Panc1 (cell line): ENCODE data around the gene ANKRD23. TPM values are rescaled to one million over a fixed set of nuclear protein-coding genes. Genes with fewer than 3 reads are reported as not detected.

Experiments used
- ATAC-seq: fragments of 200-7000 bp; cut with Tn5 transposase; 2 replicates; pipeline ENCODE4 v1.9.1; 2020; ENCODE audit warnings: mild to moderate bottlenecking, moderate library complexity
- BruUV-seq: library from RNA; stranded (reverse); fragments of 400-500 nt; replicated peaks from 2 replicates; lab custom pipeline; 2021; lab: Mats Ljungman, UMichigan
- CTCF ChIA-PET: fragments of 300-600 bp; sonication (Branson Sonifier 250); formaldehyde crosslinking; loops from one replicate; lab custom pipeline; 2022; ENCODE audit warnings: antibody characterized with exemption; lab: Charles Lee
- POLR2A ChIA-PET: fragments of 300-600 bp; sonication (Branson Sonifier 250); formaldehyde crosslinking; loops from one replicate; lab custom pipeline; 2022; ENCODE audit warnings: antibody characterized with exemption; lab: Charles Lee
- DNase-seq: peaks from one replicate; pipeline ENCODE4 v3.0.0-alpha.2; 2010; ENCODE audit warnings: low read depth, low spot score
- H3K27ac ChIP-seq: 2 replicates; pipeline ENCODE4 v1.5.1; 2011; ENCODE audit warnings: mild to moderate bottlenecking, low read length, inconsistent platforms
- H3K27me3 ChIP-seq: fragments of 200-500 bp; sonication (Bioruptor generic); 2 replicates; pipeline ENCODE4 v1.6.0; 2014; ENCODE audit warnings: low read length, inconsistent platforms; ENCODE audit not compliant: control insufficient read depth, insufficient read depth
- H3K36me3 ChIP-seq: fragments of 200-500 bp; sonication (Bioruptor generic); 2 replicates; pipeline ENCODE4 v1.5.1; 2014; ENCODE audit warnings: inconsistent platforms, mild to moderate bottlenecking, low read length, moderate library complexity; ENCODE audit not compliant: control insufficient read depth, insufficient read depth
- H3K4me1 ChIP-seq: 2 replicates; pipeline ENCODE4 v1.5.1; 2011; ENCODE audit warnings: inconsistent platforms, mild to moderate bottlenecking, low read length, moderate library complexity; ENCODE audit not compliant: control insufficient read depth, insufficient read depth
- H3K4me3 ChIP-seq, 2 experiments: 2 replicates each; pipeline ENCODE4 v1.5.1; 2011 to 2012; ENCODE audit warnings: low read depth in 2 of 2, low read length in 2 of 2, mild to moderate bottlenecking in 2 of 2, inconsistent platforms in 1 of 2, moderate library complexity in 1 of 2
- H3K9me3 ChIP-seq: fragments of 200-500 bp; sonication (Bioruptor generic); 2 replicates; pipeline ENCODE4 v1.5.1; 2014; ENCODE audit warnings: low read depth, mild to moderate bottlenecking, inconsistent platforms, low read length, moderate library complexity; ENCODE audit not compliant: control insufficient read depth, insufficient read depth
- POLR2AphosphoS5 ChIP-seq: IDR thresholded peaks from 2 replicates; pipeline ENCODE4 v1.6.1; 2012; ENCODE audit warnings: mild to moderate bottlenecking, low read depth, low read length, moderate library complexity
- SIN3A ChIP-seq: IDR thresholded peaks from 2 replicates; pipeline ENCODE4 v1.6.1; 2012; ENCODE audit warnings: low read depth, mild to moderate bottlenecking, low read length, moderate library complexity, borderline replicate concordance; ENCODE audit not compliant: insufficient read depth
- TCF7L2 ChIP-seq: IDR thresholded peaks from 2 replicates; pipeline ENCODE4 v1.6.1; 2011; ENCODE audit warnings: mild to moderate bottlenecking, low read depth, low read length, inconsistent platforms
- in situ Hi-C: cut with HindIII; loops from 2 replicates; pipeline ENCODE4 v1.10.0; 2016; ENCODE audit warnings: low sequenced_read_pairs, low pct_unique_long_range_greater_than_20kb
- intact Hi-C: fragments of 100-400 bp; cut with micrococcal nuclease; formaldehyde crosslinking; loops from one replicate; pipeline ENCODE4 v1.10.0; 2022; ENCODE audit not compliant: unreplicated experiment
- total RNA-seq: library from RNA; stranded (reverse); gene quantifications from one replicate; pipeline ENCODE4 v1.2.1, GENCODE V29; 2021; ENCODE audit not compliant: unreplicated experiment
- TF ChIP-seq, protein P1 (sequence below), 2 experiments: IDR thresholded peaks; 2 replicates each; pipeline ENCODE4 v1.6.1; 2011 to 2012; ENCODE audit warnings: low read depth in 2 of 2, control low read depth in 1 of 2, low read length in 1 of 2, mild to moderate bottlenecking in 1 of 2, moderate library complexity in 1 of 2; ENCODE audit not compliant: insufficient read depth in 1 of 2
- TF ChIP-seq, protein P2 (sequence below): fragments of 450-650 bp; IDR thresholded peaks from 2 replicates; pipeline ENCODE4 v1.5.1; 2017; ENCODE audit warnings: mild to moderate bottlenecking

ANKRD23 gene
- total RNA-seq, 1 experiment from 2014 or later = 3.2 TPM

DNA sequence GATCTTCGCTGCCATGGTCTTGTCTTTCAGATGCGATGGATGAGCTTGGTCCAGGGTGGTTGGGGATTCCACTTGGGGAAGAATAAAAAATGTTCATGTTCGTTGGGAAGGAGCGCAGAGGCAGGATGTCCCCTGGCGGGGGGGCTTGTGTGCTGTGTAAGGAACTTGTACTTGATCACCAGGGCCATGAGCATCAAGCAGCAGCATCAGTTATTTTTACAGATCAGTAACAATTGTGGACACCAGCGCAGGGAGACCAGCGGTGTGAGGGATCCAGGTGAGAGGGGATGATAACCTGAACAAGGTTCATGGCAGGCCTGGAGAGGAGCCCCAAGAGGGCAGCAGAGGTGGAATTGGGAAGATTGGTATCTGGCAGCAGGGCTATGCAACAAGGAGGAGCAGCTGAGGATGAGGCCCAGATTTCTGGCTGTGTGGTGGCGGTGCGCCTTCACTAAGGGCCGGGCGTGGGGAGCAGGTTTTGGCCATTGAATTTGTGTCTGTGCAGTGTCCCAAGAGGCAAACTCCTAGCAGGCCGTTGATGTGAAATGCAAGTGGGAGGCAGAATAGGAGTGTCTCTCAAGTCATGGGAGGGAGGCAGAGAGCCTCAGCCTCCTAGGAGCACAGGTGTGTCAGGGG lies 23.8 kb downstream of the ANKRD23 start:
- BruUV-seq = no TSS peak

DNA sequence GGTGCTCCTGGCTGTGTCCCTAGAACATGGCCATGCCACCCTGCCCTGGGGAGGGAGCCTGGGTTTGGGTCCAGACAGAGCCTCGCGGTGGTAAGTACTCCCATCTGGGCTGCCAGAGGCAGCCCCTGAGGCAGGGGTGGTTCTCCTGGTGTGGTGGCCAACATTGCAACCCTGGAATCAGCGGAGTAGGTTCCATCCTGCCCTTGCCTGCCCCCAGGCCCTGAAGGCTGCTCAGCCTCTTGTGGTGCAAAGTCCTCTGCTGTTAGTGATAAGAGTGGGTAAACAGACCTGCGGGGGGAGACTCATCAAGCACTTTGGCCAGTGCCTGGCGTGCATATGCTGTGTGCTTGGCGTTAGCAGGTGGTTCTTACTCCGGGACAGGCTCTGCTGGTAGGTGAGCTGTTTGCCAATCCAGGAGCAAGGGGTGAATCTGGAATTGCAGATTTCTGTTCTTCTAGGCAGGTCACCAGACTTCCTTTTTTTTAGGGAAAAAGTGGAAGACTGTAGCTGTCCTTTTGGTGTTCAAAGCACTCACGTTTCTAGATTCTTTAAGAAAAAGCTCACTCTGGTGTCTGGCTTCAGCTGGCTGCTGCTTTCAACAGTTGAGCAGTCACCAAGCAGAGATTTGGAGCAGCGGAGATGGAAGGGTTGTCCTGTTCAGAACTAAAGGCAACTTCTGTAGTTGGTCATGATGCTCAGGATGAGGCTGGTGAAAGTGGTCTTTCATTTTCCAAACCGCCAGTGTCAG lies 24.5 kb downstream of the ANKRD23 start:
- intact Hi-C loops = no loop called here
- DNase-seq (no peak), ATAC-seq (no peak)
- H3K27me3 ChIP-seq = no peaks in the 10 kb centered on the region
- ChIA-PET POLR2A (interaction anchor here (0.5 kb wide), 1 partner anchor 17 kb away, joined by 5 read pairs; no protein-coding TSS in a partner anchor), CTCF (no interaction called here)
- no peaks in the 10 kb centered on the region for H3K9me3 ChIP-seq
- no peaks in the 10 kb centered on the region; the same call in 1 of the 2 replicates for H3K36me3 ChIP-seq
- TF ChIP-seq, protein P1, sequence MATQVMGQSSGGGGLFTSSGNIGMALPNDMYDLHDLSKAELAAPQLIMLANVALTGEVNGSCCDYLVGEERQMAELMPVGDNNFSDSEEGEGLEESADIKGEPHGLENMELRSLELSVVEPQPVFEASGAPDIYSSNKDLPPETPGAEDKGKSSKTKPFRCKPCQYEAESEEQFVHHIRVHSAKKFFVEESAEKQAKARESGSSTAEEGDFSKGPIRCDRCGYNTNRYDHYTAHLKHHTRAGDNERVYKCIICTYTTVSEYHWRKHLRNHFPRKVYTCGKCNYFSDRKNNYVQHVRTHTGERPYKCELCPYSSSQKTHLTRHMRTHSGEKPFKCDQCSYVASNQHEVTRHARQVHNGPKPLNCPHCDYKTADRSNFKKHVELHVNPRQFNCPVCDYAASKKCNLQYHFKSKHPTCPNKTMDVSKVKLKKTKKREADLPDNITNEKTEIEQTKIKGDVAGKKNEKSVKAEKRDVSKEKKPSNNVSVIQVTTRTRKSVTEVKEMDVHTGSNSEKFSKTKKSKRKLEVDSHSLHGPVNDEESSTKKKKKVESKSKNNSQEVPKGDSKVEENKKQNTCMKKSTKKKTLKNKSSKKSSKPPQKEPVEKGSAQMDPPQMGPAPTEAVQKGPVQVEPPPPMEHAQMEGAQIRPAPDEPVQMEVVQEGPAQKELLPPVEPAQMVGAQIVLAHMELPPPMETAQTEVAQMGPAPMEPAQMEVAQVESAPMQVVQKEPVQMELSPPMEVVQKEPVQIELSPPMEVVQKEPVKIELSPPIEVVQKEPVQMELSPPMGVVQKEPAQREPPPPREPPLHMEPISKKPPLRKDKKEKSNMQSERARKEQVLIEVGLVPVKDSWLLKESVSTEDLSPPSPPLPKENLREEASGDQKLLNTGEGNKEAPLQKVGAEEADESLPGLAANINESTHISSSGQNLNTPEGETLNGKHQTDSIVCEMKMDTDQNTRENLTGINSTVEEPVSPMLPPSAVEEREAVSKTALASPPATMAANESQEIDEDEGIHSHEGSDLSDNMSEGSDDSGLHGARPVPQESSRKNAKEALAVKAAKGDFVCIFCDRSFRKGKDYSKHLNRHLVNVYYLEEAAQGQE (IDR thresholded peaks at IDR 0.05; ENCODE audit: insufficient read depth in 1 of 2, low read depth in 2 of 2, low read length in 1 of 2) = no peak
- TF ChIP-seq SIN3A (no peak), TCF7L2 (no peak), POLR2AphosphoS5 (no peak)
- TF ChIP-seq, protein P2, sequence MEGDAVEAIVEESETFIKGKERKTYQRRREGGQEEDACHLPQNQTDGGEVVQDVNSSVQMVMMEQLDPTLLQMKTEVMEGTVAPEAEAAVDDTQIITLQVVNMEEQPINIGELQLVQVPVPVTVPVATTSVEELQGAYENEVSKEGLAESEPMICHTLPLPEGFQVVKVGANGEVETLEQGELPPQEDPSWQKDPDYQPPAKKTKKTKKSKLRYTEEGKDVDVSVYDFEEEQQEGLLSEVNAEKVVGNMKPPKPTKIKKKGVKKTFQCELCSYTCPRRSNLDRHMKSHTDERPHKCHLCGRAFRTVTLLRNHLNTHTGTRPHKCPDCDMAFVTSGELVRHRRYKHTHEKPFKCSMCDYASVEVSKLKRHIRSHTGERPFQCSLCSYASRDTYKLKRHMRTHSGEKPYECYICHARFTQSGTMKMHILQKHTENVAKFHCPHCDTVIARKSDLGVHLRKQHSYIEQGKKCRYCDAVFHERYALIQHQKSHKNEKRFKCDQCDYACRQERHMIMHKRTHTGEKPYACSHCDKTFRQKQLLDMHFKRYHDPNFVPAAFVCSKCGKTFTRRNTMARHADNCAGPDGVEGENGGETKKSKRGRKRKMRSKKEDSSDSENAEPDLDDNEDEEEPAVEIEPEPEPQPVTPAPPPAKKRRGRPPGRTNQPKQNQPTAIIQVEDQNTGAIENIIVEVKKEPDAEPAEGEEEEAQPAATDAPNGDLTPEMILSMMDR = no peak
- H3K4me3 ChIP-seq = no peak overlapping the region
- in situ Hi-C loops = no loop called here
- H3K4me1 ChIP-seq = peaks cover 49% of the 10 kb centered on the region
- no TSS peak for BruUV-seq
- no peak overlapping the region for H3K27ac ChIP-seq

More for the DNA sequence above, 23.8 kb downstream of the ANKRD23 start:
- H3K4me3 ChIP-seq = no peak overlapping the region
- ChIA-PET CTCF (no interaction called here), POLR2A (interaction anchor here (0.5 kb wide), 1 partner anchor 16 kb away, joined by 5 read pairs; no protein-coding TSS in a partner anchor)
- H3K9me3 ChIP-seq = no peaks in the 10 kb centered on the region
- no peaks in the 10 kb centered on the region; the same call in 1 of the 2 replicates for H3K36me3 ChIP-seq
- DNase-seq (no peak), ATAC-seq (no peak)
- H3K27me3 ChIP-seq = no peaks in the 10 kb centered on the region
- in situ Hi-C loops (no loop called here), intact Hi-C loops (no loop called here)
- peaks cover 52% of the 10 kb centered on the region for H3K4me1 ChIP-seq
- TF ChIP-seq, protein P1 (IDR thresholded peaks at IDR 0.05; ENCODE audit: insufficient read depth in 1 of 2, low read depth in 2 of 2, low read length in 1 of 2) = no peak
- H3K27ac ChIP-seq = no peak overlapping the region
